Activated CD8-positive, alpha-beta memory T cell treated with anti-CD3 and anti-CD28 coated beads for 36 hours (primary cell): ENCODE results near the gene FAM161B. TPM values are rescaled to one million over a fixed set of nuclear protein-coding genes. Genes with fewer than 3 reads are reported as not detected.
"Not testable (repeated sequence)": the region's sequence is repeated elsewhere in the genome, so short reads cannot be mapped to it uniquely, and the experiment has no call there.

ENCODE experiments used
- CTCF ChIA-PET: fragments of 350-600 bp; sonication (Branson Sonifier 250); formaldehyde crosslinking; loops from one replicate; lab custom pipeline; 2021; ENCODE audit warnings: antibody characterized with exemption; lab: Charles Lee
- POLR2A ChIA-PET: fragments of 350-600 bp; sonication (Branson Sonifier 250); formaldehyde crosslinking; loops from one replicate; lab custom pipeline; 2021; ENCODE audit warnings: antibody characterized with exemption; lab: Charles Lee
- total RNA-seq, 2 experiments: library from RNA; stranded (reverse); gene quantifications; one replicate each; pipeline ENCODE4 v1.2.3, GENCODE V29; 2021

The FAM161B gene
- 1 to 10 TPM; 1.2 to 1.4 TPM for total RNA-seq

GRCh38 chr14:73949752-73950734 is at the start of gene FAM161B, which contains the start of gene COQ6:
FAM161B (minus strand) TSS chr14:73950094; CDS start chr14:73950026, 68 bp downstream.
COQ6 (plus strand) TSS chr14:73950302; CDS start chr14:73950333, 31 bp downstream.
- CTCF ChIA-PET = interaction anchor here (0.6 kb wide), 1 partner anchor 263 kb away, joined by 3 read pairs; no protein-coding TSS in a partner anchor
- POLR2A ChIA-PET = interaction anchor here (0.6 to 0.7 kb wide), 3 partner anchors 69 to 454 kb away, joined by 3 to 4 read pairs (median 4); partner anchors contain the start of genes BBOF1 and ENTPD5

GRCh38 chr14:73998726-73999125 is 48.8 kb upstream of the FAM161B start:
- ChIA-PET CTCF (no interaction called here), POLR2A (no interaction called here)

- ChIA-PET POLR2A (no interaction called here), CTCF (no interaction called here)
These were observed 48.1 kb upstream of the FAM161B start for GRCh38 chr14:73997944-73998447.

GRCh38 chr14:73997108-73997943 is 47.4 kb upstream of the FAM161B start:
- POLR2A ChIA-PET = no interaction called here
- CTCF ChIA-PET = no interaction called here

- ChIA-PET CTCF (no interaction called here), POLR2A (no interaction called here)
These were observed 46.8 kb upstream of the FAM161B start for GRCh38 chr14:73996731-73997107.

GRCh38 chr14:73995977-73996378 is 46.1 kb upstream of the FAM161B start:
- ChIA-PET CTCF (interaction anchor here (0.7 kb wide), 1 partner anchor 364 kb away, joined by 3 read pairs; no protein-coding TSS in a partner anchor), POLR2A (no interaction called here)

- CTCF ChIA-PET = not testable (repeated sequence)
These were observed 45.0 kb upstream of the FAM161B start for GRCh38 chr14:73994926-73995325.

GRCh38 chr14:73991092-73991491 is 41.2 kb upstream of the FAM161B start:
- ChIA-PET CTCF (no interaction called here), POLR2A (no interaction called here)

More at GRCh38 chr14:73994926-73995325, 45.0 kb upstream of the FAM161B start:
- POLR2A ChIA-PET = not testable (repeated sequence)

GRCh38 chr14:73988656-73989055 is 38.8 kb upstream of the FAM161B start:
- CTCF ChIA-PET = interaction anchor here (1.0 kb wide), 1 partner anchor 46 kb away, joined by 3 read pairs; no protein-coding TSS in a partner anchor

GRCh38 chr14:73988065-73988464 is 38.2 kb upstream of the FAM161B start:
- CTCF ChIA-PET = no interaction called here
- POLR2A ChIA-PET = no interaction called here

More at GRCh38 chr14:73988656-73989055, 38.8 kb upstream of the FAM161B start:
- POLR2A ChIA-PET = not testable (repeated sequence)

GRCh38 chr14:73977896-73978295 is 28.0 kb upstream of the FAM161B start:
- POLR2A ChIA-PET = no interaction called here
- CTCF ChIA-PET = no interaction called here

GRCh38 chr14:73976125-73976524 is 26.2 kb upstream of the FAM161B start:
- CTCF ChIA-PET = no interaction called here
- POLR2A ChIA-PET = no interaction called here

GRCh38 chr14:73973497-73973896 is 23.6 kb upstream of the FAM161B start:
- ChIA-PET POLR2A (no interaction called here), CTCF (no interaction called here)

GRCh38 chr14:73968885-73969284 is 19.0 kb upstream of the FAM161B start:
- ChIA-PET POLR2A (no interaction called here), CTCF (interaction anchor here (1.5 kb wide), 1 partner anchor 15 kb away, joined by 3 read pairs; no protein-coding TSS in a partner anchor)

- POLR2A ChIA-PET = no interaction called here
- CTCF ChIA-PET = no interaction called here
These were observed 15.3 kb upstream of the FAM161B start for GRCh38 chr14:73965216-73965615.

- CTCF ChIA-PET = no interaction called here
- POLR2A ChIA-PET = no interaction called here
These were observed 11.3 kb upstream of the FAM161B start for GRCh38 chr14:73961192-73961591.

- POLR2A ChIA-PET = no interaction called here
- CTCF ChIA-PET = no interaction called here
These were observed 8.7 kb upstream of the FAM161B start for GRCh38 chr14:73958591-73958990.

- ChIA-PET POLR2A (no interaction called here), CTCF (no interaction called here)
These were observed 5.8 kb upstream of the FAM161B start for GRCh38 chr14:73955674-73956073.

GRCh38 chr14:73953731-73954130 is 3.8 kb upstream of the FAM161B start:
- ChIA-PET POLR2A (no interaction called here), CTCF (interaction anchor here (1.1 kb wide), 1 partner anchor 16 kb away, joined by 3 read pairs; no protein-coding TSS in a partner anchor)
